H1 (cell line): ENCODE data around the gene TFB2M. TPM values are rescaled to one million over a fixed set of nuclear protein-coding genes. Genes with fewer than 3 reads are reported as not detected.

Experiments
- ASH2L ChIP-seq: fragments of 200-600, 300-600 bp; sonication (generic); IDR thresholded peaks from one replicate; pipeline ENCODE4 v1.7.1; 2017; ENCODE audit warnings: low read length
- BRCA1 ChIP-seq: IDR thresholded peaks from 2 replicates; pipeline ENCODE4 v1.6.1; 2012; ENCODE audit warnings: low read depth, low read length, improper control_type of control experiment
- CBX8 ChIP-seq: fragments of 300-800, 300-1000 bp; sonication (generic); IDR thresholded peaks from 2 replicates; pipeline ENCODE4 v1.7.1; 2016; ENCODE audit warnings: low read depth, low read length, borderline replicate concordance
- CHD7 ChIP-seq: fragments of 300-600 bp; sonication (generic); IDR thresholded peaks from 2 replicates; pipeline ENCODE4 v1.7.1; 2012; ENCODE audit warnings: low read length, moderate library complexity, mild to moderate bottlenecking, inconsistent platforms; ENCODE audit not compliant: insufficient replicate concordance
- JUN ChIP-seq: IDR thresholded peaks from 2 replicates; pipeline ENCODE4 v1.6.1; 2011; ENCODE audit warnings: low read depth, mild to moderate bottlenecking, improper control_type of control experiment, low read length
- polyA plus RNA-seq, 7 experiments: library from polyadenylated mRNA; depleted of rRNA in 3 of 7; stranded (reverse) in 5 of 7; unstranded in 2 of 7; fragments of >200 nt in 5 of 7; fragments of 200-250 nt in 2 of 7; gene quantifications; 1 replicate in 5 of 7; 2 replicates in 1 of 7; 4 replicates in 1 of 7; pipeline versions ENCODE4 v1.2.1 to v1.2.3, GENCODE V29; 2011 to 2013; ENCODE audit warnings: missing spikeins in 2 of 7, mixed read lengths in 2 of 7
- total RNA-seq: library from RNA; stranded (reverse); fragmentation: NEBNext Ultra II Directional; extraction: Animal tissue kit (Norgen Biotek cat#: 25700); gene quantifications from 2 replicates; pipeline ENCODE4 v1.2.1, GENCODE V29; 2021
- TF ChIP-seq, protein P1 (sequence below): IDR thresholded peaks from 2 replicates; pipeline ENCODE4 v1.6.1; 2012; ENCODE audit warnings: inconsistent platforms

TFB2M gene
- total and polyA plus RNA-seq, 2 of the 8 experiments (the other 6 are each of a cell fraction or from before 2014, with no cell fraction given) = 10.4 to 22.0 TPM

DNA sequence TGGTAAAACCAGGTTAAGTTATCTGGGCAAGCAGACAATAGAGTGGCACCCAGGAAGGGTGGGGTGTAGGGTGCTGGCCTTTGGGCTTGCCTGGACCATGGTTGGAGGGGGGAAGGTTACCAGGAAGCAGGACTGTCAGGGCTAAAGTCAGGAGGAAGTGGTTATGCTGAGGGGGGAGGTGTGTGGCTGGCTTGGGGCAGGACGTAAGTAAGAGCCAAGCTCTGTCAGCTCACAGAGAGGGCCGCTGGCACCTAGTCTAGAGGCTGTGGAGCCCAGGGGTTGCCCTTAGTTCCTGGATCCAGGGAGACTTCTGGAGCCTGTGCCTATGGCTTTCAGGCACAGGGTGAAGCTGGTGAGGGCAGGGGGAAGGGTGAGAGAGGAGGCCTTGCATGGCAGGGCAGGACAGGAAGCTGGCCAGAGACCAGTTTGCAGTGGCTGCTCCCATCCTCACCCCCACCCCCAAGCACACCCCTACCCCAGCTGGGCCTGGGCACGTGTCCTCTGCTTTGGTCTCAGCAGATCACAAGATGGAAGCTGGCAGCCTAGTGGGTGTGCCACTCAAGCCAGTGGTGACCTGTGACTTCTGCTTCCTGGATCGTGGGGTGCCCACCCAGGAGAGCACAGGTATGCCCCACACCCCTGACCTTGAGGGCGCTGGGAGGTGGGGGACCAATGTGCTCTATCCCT lies 38.5 kb downstream of the TFB2M start (continued):
- TF ChIP-seq CHD7 = no peak
- no peak for TF ChIP-seq BRCA1
- TF ChIP-seq CBX8 = no peak
- no peak for TF ChIP-seq JUN
- TF ChIP-seq, protein P1, sequence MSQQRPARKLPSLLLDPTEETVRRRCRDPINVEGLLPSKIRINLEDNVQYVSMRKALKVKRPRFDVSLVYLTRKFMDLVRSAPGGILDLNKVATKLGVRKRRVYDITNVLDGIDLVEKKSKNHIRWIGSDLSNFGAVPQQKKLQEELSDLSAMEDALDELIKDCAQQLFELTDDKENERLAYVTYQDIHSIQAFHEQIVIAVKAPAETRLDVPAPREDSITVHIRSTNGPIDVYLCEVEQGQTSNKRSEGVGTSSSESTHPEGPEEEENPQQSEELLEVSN = no peak
- TF ChIP-seq ASH2L = no peak
